ENCODE measurements around the gene PFKFB3. TPM values are rescaled to one million over a fixed set of nuclear protein-coding genes. Genes with fewer than 3 reads are reported as not detected.
"Not testable (repeated sequence)": the region's sequence is repeated elsewhere in the genome, so short reads cannot be mapped to it uniquely, and the experiment has no call there.

Gene PFKFB3
- total RNA-seq, 1 donor, result 19.2 TPM

DNA sequence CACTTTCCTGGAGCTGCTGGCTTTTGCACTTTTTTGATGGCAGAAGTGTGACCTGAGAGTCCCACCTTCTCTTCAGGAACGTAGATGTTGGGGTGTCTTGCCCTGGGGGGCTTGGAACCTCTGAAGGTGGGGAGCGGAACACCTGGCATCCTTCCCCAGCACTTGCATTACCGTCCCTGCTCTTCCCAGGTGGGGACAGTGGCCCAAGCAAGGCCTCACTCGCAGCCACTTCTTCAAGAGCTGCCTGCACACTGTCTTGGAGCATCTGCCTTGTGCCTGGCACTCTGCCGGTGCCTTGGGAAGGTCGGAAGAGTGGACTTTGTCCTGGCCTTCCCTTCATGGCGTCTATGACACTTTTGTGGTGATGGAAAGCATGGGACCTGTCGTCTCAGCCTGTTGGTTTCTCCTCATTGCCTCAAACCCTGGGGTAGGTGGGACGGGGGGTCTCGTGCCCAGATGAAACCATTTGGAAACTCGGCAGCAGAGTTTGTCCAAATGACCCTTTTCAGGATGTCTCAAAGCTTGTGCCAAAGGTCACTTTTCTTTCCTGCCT, 31.1 kb downstream of the PFKFB3 start:
- Histone ChIP-seq H3K4me1 (ENCODE audit: insufficient read depth, low read length) (no peaks in the 10 kb centered on the region), H3K36me3 (ENCODE audit: insufficient read depth, low read length) (peaks cover 27% of the 10 kb centered on the region)

DNA sequence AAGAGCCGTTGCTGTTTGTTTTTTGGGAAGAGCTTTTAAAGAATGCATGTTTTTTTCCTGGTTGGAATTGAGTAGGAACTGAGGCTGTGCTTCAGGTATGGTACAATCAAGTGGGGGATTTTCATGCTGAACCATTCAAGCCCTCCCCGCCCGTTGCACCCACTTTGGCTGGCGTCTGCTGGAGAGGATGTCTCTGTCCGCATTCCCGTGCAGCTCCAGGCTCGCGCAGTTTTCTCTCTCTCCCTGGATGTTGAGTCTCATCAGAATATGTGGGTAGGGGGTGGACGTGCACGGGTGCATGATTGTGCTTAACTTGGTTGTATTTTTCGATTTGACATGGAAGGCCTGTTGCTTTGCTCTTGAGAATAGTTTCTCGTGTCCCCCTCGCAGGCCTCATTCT, 31.6 kb downstream of the PFKFB3 start:
- TF ChIP-seq, protein P1, sequence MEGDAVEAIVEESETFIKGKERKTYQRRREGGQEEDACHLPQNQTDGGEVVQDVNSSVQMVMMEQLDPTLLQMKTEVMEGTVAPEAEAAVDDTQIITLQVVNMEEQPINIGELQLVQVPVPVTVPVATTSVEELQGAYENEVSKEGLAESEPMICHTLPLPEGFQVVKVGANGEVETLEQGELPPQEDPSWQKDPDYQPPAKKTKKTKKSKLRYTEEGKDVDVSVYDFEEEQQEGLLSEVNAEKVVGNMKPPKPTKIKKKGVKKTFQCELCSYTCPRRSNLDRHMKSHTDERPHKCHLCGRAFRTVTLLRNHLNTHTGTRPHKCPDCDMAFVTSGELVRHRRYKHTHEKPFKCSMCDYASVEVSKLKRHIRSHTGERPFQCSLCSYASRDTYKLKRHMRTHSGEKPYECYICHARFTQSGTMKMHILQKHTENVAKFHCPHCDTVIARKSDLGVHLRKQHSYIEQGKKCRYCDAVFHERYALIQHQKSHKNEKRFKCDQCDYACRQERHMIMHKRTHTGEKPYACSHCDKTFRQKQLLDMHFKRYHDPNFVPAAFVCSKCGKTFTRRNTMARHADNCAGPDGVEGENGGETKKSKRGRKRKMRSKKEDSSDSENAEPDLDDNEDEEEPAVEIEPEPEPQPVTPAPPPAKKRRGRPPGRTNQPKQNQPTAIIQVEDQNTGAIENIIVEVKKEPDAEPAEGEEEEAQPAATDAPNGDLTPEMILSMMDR (IDR thresholded peaks at IDR 0.05; ENCODE audit: extremely low read depth, low read depth, low read length), result no peak
- Histone ChIP-seq H3K36me3 (ENCODE audit: insufficient read depth, low read length) (peaks cover 25% of the 10 kb centered on the region), H3K4me2 (ENCODE audit: insufficient read depth, low read length) (no peak overlapping the region), H3K4me1 (ENCODE audit: insufficient read depth, low read length) (peaks cover 5% of the 10 kb centered on the region), H3K4me3 (ENCODE audit: insufficient read depth, low read length) (no peak overlapping the region), H3K27ac (ENCODE audit: low read depth, low read length) (no peak overlapping the region), H3K79me2 (ENCODE audit: insufficient read depth, low read length) (no peaks in the 10 kb centered on the region), H4K20me1 (ENCODE audit: insufficient read depth, low read length) (no peaks in the 10 kb centered on the region), H2AFZ (ENCODE audit: low read length) (no peak overlapping the region), H3K27me3 (ENCODE audit: insufficient read depth, low read length) (no peaks in the 10 kb centered on the region), H3K9me3 (ENCODE audit: low read depth, low read length) (no peaks in the 10 kb centered on the region)
- DNase-seq (ENCODE audit: insufficient read length, low spot score, missing footprints), result peak; percentile 67

More for the DNA sequence above, 31.1 kb downstream of the PFKFB3 start:
- H3K9me3 ChIP-seq (ENCODE audit: low read depth, low read length), result no peaks in the 10 kb centered on the region
- H3K4me2 ChIP-seq (ENCODE audit: insufficient read depth, low read length), result no peak overlapping the region
- no peaks in the 10 kb centered on the region for H3K27me3 ChIP-seq (ENCODE audit: insufficient read depth, low read length)
- H3K4me3 ChIP-seq (ENCODE audit: insufficient read depth, low read length), result no peak overlapping the region
- no peak for DNase-seq (ENCODE audit: insufficient read length, low spot score, missing footprints)
- H3K79me2 ChIP-seq (ENCODE audit: insufficient read depth, low read length), result no peaks in the 10 kb centered on the region
- no peak overlapping the region for H3K27ac ChIP-seq (ENCODE audit: low read depth, low read length)
- TF ChIP-seq, protein P1 (IDR thresholded peaks at IDR 0.05; ENCODE audit: extremely low read depth, low read depth, low read length), result no peak
- no peaks in the 10 kb centered on the region for H4K20me1 ChIP-seq (ENCODE audit: insufficient read depth, low read length)
- H2AFZ ChIP-seq (ENCODE audit: low read length), result no peak overlapping the region

DNA sequence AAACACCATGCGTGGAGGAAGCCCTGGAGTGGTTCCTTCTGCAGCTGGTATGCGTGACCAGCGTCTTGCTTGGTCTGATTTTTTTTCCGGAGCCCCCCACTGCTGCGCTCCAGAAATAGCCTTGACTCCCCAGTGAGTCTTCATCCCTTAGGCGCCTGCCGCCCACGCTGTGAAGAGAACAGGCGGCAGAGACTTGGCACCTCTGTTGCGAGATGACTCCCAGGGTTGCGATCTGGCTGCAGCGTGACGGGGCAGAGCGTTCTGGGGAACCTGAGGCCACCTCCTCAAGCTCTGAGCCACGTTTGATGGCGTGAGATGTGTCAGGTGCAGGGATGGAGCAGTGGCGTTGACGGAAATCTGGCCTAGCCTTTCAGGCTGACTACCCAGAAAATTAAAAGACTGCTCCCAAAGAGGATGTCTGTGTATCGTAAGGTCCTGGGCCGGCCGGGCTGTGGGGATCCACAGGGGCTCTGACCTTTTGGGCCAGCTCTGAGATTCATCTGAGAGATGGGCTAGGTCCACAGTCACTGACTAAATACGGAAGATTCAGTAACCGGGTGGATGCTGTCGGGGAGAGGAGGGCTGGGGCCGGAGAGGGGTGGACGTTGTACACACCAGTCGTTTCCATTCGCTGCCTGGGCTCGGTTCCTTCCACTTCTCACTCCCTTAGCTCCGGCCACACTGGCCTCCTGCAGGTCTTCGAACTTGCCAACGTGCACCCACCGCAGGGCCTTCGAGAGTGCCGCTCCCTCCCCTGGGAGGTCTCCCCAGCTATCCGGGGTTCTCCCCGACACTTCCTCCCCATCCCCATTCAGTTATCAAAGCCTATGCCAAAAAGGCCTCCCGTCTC, 33.8 kb downstream of the PFKFB3 start:
- H4K20me1 ChIP-seq (ENCODE audit: insufficient read depth, low read length), result no peaks in the 10 kb centered on the region
- H3K4me1 ChIP-seq (ENCODE audit: insufficient read depth, low read length), result peaks cover 8% of the 10 kb centered on the region
- H3K9me3 ChIP-seq (ENCODE audit: low read depth, low read length), result no peaks in the 10 kb centered on the region
- TF ChIP-seq, protein P1 (IDR thresholded peaks at IDR 0.05; ENCODE audit: extremely low read depth, low read depth, low read length), result no peak
- H3K4me3 ChIP-seq (ENCODE audit: insufficient read depth, low read length), result no peak overlapping the region
- peaks cover 15% of the 10 kb centered on the region for H3K36me3 ChIP-seq (ENCODE audit: insufficient read depth, low read length)
- H3K79me2 ChIP-seq (ENCODE audit: insufficient read depth, low read length), result no peaks in the 10 kb centered on the region
- H3K27ac ChIP-seq (ENCODE audit: low read depth, low read length), result no peak overlapping the region
- DNase-seq (ENCODE audit: insufficient read length, low spot score, missing footprints), result no peak
- no peaks in the 10 kb centered on the region for H3K27me3 ChIP-seq (ENCODE audit: insufficient read depth, low read length)
- no peak overlapping the region for H2AFZ ChIP-seq (ENCODE audit: low read length)
- H3K4me2 ChIP-seq (ENCODE audit: insufficient read depth, low read length), result no peak overlapping the region

DNA sequence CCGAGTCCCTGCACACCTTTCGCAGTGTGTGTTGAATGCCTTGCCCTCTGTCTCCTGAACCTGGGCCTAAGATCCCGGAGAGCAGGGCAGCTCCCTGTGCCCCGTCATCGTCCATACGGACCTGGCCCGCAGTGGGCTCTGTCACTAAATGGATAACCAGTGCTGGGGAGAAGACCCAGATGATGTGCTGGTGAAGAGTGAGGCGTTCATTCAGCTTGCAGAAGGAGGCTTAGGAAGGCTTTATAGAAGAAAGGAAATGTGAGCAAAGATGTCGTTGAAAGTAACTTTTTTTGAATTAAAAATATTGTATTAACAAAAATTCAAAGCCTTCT, 34.4 kb downstream of the PFKFB3 start:
- TF ChIP-seq, protein P1 (IDR thresholded peaks at IDR 0.05; ENCODE audit: extremely low read depth, low read depth, low read length), result no peak
- Histone ChIP-seq H3K27ac (ENCODE audit: low read depth, low read length) (no peak overlapping the region), H3K4me3 (ENCODE audit: insufficient read depth, low read length) (no peak overlapping the region), H3K79me2 (ENCODE audit: insufficient read depth, low read length) (no peaks in the 10 kb centered on the region), H2AFZ (ENCODE audit: low read length) (no peak overlapping the region), H3K4me1 (ENCODE audit: insufficient read depth, low read length) (peaks cover 8% of the 10 kb centered on the region), H3K9me3 (ENCODE audit: low read depth, low read length) (no peaks in the 10 kb centered on the region), H4K20me1 (ENCODE audit: insufficient read depth, low read length) (no peaks in the 10 kb centered on the region), H3K27me3 (ENCODE audit: insufficient read depth, low read length) (no peaks in the 10 kb centered on the region), H3K4me2 (ENCODE audit: insufficient read depth, low read length) (no peak overlapping the region), H3K36me3 (ENCODE audit: insufficient read depth, low read length) (peaks cover 15% of the 10 kb centered on the region)
- DNase-seq (ENCODE audit: insufficient read length, low spot score, missing footprints), result no peak

DNA sequence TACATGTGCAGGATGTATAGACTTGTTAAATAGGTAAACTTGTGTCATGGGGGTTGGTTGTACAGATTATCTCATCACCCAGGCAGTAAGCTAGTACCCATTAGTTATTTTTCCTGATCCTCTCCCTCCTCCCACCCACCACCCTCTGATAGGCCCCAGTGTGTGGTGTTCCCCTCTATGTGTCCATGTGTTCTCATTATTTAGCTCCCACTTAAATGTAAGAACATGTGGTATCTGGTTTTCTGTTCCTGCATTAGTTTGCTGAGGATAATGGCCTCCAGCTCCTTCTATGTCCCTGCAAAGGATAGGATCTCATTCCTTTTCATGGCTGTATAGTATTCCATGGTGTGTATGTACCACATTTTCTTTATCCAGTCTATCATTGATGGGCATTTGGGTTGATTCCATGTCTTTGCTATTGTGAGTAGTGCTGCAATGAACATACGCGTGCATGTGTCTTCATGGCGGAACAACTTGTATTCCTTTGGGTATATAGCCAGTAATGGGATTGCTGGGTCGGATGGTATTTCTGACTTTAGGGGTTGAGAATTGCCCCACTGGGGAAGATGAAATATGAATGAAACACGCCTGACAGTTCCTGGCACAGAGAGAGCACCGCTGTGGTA, 36.0 kb downstream of the PFKFB3 start:
- H3K4me1 ChIP-seq (ENCODE audit: insufficient read depth, low read length); DNase-seq (ENCODE audit: insufficient read length, low spot score, missing footprints); H3K4me3 ChIP-seq (ENCODE audit: insufficient read depth, low read length); H3K27me3 ChIP-seq (ENCODE audit: insufficient read depth, low read length); H3K36me3 ChIP-seq (ENCODE audit: insufficient read depth, low read length); H3K79me2 ChIP-seq (ENCODE audit: insufficient read depth, low read length); H4K20me1 ChIP-seq (ENCODE audit: insufficient read depth, low read length); H2AFZ ChIP-seq (ENCODE audit: low read length); H3K9me3 ChIP-seq (ENCODE audit: low read depth, low read length); H3K27ac ChIP-seq (ENCODE audit: low read depth, low read length): not testable (repeated sequence)
- peak overlapping the region; percentile 56 for H3K4me2 ChIP-seq (ENCODE audit: insufficient read depth, low read length)

Measured in osteoblast (primary cell).